GM23338 (cell line): ENCODE results near the gene TERT.

Experiments used
- CTCF ChIP-seq, 2 experiments: fragments of 200-600 bp in 1 of 2; sonication (generic) in 1 of 2; conservative IDR thresholded peaks; 2 replicates each; pipeline versions ENCODE4 v1.5.1 to v1.6.1; 2016 to 2017; ENCODE audit warnings: antibody characterized with exemption in 2 of 2, low read depth in 2 of 2, mild to moderate bottlenecking in 2 of 2, moderate library complexity in 1 of 2
- ETS1 ChIP-seq: IDR thresholded peaks from 2 replicates; pipeline ENCODE4 v1.6.1; 2016; ENCODE audit warnings: antibody characterized with exemption
- EZH2 ChIP-seq: fragments of 200-600 bp; sonication (generic); IDR thresholded peaks from one replicate; pipeline ENCODE4 v1.8.0; 2017; ENCODE audit warnings: antibody characterized with exemption, mild to moderate bottlenecking, low read depth; ENCODE audit not compliant: unreplicated experiment
- JUNB ChIP-seq: IDR thresholded peaks from one replicate; pipeline ENCODE4 v1.6.1; 2016; ENCODE audit warnings: antibody characterized with exemption; ENCODE audit not compliant: unreplicated experiment
- POLR2AphosphoS5 ChIP-seq: IDR thresholded peaks from 2 replicates; pipeline ENCODE4 v1.6.1; 2016; ENCODE audit warnings: antibody characterized with exemption, low read depth
- STAT1 ChIP-seq: IDR thresholded peaks from one replicate; pipeline ENCODE4 v1.6.1; 2016; ENCODE audit warnings: antibody characterized with exemption; ENCODE audit not compliant: unreplicated experiment
- TF ChIP-seq, protein P1 (sequence below): IDR thresholded peaks from one replicate; pipeline ENCODE4 v1.6.1; 2018; ENCODE audit warnings: antibody characterized with exemption; ENCODE audit not compliant: unreplicated experiment

DNA sequence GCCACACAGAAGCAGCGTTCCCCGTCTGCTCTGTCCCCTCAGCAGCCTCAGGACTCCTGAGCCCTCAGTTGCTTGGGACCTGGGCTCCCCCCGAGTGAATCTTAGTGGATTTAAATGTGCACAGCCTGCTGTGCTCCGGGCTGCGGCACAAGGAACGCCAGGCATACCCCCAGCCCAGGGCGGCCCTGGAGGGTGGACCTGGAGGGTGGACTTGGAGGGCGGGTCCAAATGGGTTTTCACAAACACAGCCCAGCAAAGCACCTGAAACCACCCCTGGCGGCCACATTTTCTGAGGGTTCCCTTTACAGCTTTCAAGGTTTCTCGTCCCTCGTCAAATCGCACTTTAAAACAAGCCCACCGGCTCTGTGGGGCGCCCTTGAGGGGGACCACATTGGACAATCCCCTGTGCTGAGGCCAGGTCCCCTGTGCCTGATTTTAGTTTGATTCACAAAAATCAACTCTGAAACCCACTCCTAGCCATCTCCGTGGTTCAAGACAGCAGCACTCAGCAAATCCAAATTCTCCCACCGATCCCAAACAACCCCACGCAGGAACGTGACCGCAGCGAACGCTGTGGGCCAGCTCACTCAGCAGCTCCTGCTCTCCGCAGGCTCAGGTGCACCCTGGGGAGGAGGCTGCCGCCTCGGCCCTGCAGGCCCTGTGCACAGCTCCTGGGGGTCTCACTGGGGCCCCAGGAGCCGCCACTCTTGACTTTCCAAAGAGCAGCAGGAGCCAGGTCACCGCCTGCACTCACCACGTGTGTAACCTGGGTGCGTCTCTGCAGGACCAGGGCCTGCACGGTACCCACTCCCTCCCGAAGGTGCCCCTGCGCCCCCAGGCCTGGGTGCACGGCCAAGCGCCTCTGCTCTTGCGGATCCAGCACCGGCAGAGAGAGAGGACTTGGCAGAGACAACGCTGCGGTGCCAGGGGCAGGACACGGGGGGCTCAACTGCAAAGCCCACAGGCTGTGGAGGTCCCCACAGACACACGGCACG is 29.1 kb downstream of the TERT start:
- no peak for TF ChIP-seq CTCF (conservative IDR thresholded peaks at IDR 0.05; ENCODE audit: low read depth in 2 of 2)
- no peak for TF ChIP-seq EZH2
- no peak for TF ChIP-seq STAT1
- TF ChIP-seq, protein P1, sequence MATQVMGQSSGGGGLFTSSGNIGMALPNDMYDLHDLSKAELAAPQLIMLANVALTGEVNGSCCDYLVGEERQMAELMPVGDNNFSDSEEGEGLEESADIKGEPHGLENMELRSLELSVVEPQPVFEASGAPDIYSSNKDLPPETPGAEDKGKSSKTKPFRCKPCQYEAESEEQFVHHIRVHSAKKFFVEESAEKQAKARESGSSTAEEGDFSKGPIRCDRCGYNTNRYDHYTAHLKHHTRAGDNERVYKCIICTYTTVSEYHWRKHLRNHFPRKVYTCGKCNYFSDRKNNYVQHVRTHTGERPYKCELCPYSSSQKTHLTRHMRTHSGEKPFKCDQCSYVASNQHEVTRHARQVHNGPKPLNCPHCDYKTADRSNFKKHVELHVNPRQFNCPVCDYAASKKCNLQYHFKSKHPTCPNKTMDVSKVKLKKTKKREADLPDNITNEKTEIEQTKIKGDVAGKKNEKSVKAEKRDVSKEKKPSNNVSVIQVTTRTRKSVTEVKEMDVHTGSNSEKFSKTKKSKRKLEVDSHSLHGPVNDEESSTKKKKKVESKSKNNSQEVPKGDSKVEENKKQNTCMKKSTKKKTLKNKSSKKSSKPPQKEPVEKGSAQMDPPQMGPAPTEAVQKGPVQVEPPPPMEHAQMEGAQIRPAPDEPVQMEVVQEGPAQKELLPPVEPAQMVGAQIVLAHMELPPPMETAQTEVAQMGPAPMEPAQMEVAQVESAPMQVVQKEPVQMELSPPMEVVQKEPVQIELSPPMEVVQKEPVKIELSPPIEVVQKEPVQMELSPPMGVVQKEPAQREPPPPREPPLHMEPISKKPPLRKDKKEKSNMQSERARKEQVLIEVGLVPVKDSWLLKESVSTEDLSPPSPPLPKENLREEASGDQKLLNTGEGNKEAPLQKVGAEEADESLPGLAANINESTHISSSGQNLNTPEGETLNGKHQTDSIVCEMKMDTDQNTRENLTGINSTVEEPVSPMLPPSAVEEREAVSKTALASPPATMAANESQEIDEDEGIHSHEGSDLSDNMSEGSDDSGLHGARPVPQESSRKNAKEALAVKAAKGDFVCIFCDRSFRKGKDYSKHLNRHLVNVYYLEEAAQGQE: no peak
- TF ChIP-seq POLR2AphosphoS5: no peak
- no peak for TF ChIP-seq JUNB
- TF ChIP-seq ETS1: no peak
